Measurements from ENCODE around the gene VWF.

VWF gene

GRCh38 chr12:6071589-6071988 is 52.9 kb downstream of the VWF start:
- H4K8ac ChIP-seq (ENCODE audit: low read length), result no peak overlapping the region
- no peak overlapping the region for H2BK120ac ChIP-seq (ENCODE audit: low read depth, low read length)

DNA sequence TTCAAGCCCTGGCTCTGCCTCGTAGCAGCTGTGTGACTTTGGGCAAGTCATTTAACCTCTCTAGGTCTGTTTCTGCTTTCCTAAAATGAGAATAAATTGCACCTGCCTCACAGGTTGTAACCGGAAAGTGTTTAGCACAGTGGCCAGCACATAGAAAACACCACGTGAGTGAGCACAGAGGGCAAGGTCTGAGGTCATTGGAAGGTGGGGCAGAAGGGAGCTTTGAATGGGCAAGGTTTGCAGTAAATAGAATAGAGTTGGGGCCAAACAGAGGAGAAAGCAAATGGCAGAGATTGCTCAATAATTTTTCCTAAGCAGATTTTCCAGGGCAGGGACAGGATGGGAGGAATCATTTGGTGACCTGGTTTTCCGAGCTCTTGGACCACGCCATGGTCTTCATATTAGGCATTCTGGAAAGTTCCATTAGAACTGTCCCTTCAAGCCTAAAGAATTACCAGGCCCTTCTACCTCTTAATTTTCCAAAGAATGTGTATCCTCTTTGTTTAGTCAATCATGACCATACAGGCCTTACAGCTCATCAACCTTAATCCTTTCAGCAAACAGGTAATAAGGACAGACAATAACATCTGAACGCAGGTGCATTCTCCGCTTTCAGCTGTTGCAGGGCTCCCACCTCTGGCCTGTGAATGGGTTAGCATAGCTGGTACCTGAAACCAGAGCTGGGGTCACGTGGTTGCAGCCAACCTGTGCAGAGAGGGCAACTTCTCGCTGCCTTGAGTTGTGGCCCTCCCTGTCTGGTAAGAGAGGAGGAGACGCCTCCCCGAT is 53.8 kb downstream of the VWF start:
- no peak overlapping the region for H2BK15ac ChIP-seq (ENCODE audit: low read depth, poor library complexity, severe bottlenecking)
- no peak overlapping the region for H2AK5ac ChIP-seq (ENCODE audit: low read length, severe bottlenecking)
- H3K36me3 ChIP-seq (ENCODE audit: control insufficient read depth in 1 of 2, insufficient read depth in 2 of 2, low read depth in 1 of 2, low read length in 2 of 2), result no peaks in the 10 kb centered on the region
- WGBS, result 95% methylated on average over 11 of the region's 11 CpGs
- peaks cover 0 to 4% of the 10 kb centered on the region in 2 experiments for H3K27me3 ChIP-seq (ENCODE audit: control insufficient read depth in 1 of 2, insufficient read depth in 1 of 2, low read length in 2 of 2)
- H2BK120ac ChIP-seq (ENCODE audit: low read depth, low read length), result no peak overlapping the region
- no peak overlapping the region for H4K8ac ChIP-seq (ENCODE audit: low read length)
- H2BK12ac ChIP-seq (ENCODE audit: low read length in 2 of 2), result peak overlapping the region; percentile 44 to 70
- no peaks in the 10 kb centered on the region for H3K79me1 ChIP-seq (replicated peaks; ENCODE audit: low read length, poor library complexity, severe bottlenecking)
- no peaks in the 10 kb centered on the region for H3K9me3 ChIP-seq (ENCODE audit: control insufficient read depth, low read length)
- no peak overlapping the region for H3K4me3 ChIP-seq (ENCODE audit: insufficient read depth in 1 of 2, low read depth in 1 of 2, low read length in 2 of 2)
- H3K4ac ChIP-seq (ENCODE audit: low read depth in 1 of 2, low read length in 2 of 2), result no peak overlapping the region
- no peak overlapping the region for H3K4me2 ChIP-seq (ENCODE audit: low read length, poor library complexity, severe bottlenecking)
- H3K18ac ChIP-seq (ENCODE audit: low read depth in 1 of 2, low read length in 2 of 2), result peak overlapping the region in 1 of 2 experiments; percentile 31
- no peak for DNase-seq
- no peak overlapping the region for H2BK5ac ChIP-seq (ENCODE audit: low read depth, low read length, poor library complexity, severe bottlenecking)
- peaks cover 13% of the 10 kb centered on the region for H3K4me1 ChIP-seq (ENCODE audit: control insufficient read depth, insufficient read depth, low read depth, low read length)
- H4K91ac ChIP-seq (ENCODE audit: low read length), result no peak overlapping the region
- no peak overlapping the region for H3K14ac ChIP-seq (ENCODE audit: low read length in 2 of 2)
- no peak overlapping the region for H3K23ac ChIP-seq (ENCODE audit: low read length in 2 of 2)
- H3K9ac ChIP-seq (ENCODE audit: low read length), result no peak overlapping the region
- H3K27ac ChIP-seq (ENCODE audit: low read length, poor library complexity, severe bottlenecking), result no peak overlapping the region
- no peak overlapping the region for H2AFZ ChIP-seq (ENCODE audit: low read depth, low read length)

More at GRCh38 chr12:6071589-6071988, 52.9 kb downstream of the VWF start:
- H3K27me3 ChIP-seq (ENCODE audit: control insufficient read depth in 1 of 2, insufficient read depth in 1 of 2, low read length in 2 of 2), result peaks cover 0 to 4% of the 10 kb centered on the region in 2 experiments
- no peak overlapping the region for H2AFZ ChIP-seq (ENCODE audit: low read depth, low read length)
- H2AK5ac ChIP-seq (ENCODE audit: low read length, severe bottlenecking), result no peak overlapping the region
- H4K91ac ChIP-seq (ENCODE audit: low read length), result no peak overlapping the region
- H3K27ac ChIP-seq (ENCODE audit: low read length, poor library complexity, severe bottlenecking), result no peak overlapping the region
- no peak overlapping the region for H3K4me3 ChIP-seq (ENCODE audit: insufficient read depth in 1 of 2, low read depth in 1 of 2, low read length in 2 of 2)
- no peak for DNase-seq
- no peak overlapping the region for H3K23ac ChIP-seq (ENCODE audit: low read length in 2 of 2)
- H2BK5ac ChIP-seq (ENCODE audit: low read depth, low read length, poor library complexity, severe bottlenecking), result no peak overlapping the region
- WGBS, result 94% methylated on average over 4 of the region's 4 CpGs
- no peak overlapping the region for H3K4me2 ChIP-seq (ENCODE audit: low read length, poor library complexity, severe bottlenecking)
- H3K9ac ChIP-seq (ENCODE audit: low read length), result no peak overlapping the region
- no peak overlapping the region for H3K18ac ChIP-seq (ENCODE audit: low read depth in 1 of 2, low read length in 2 of 2)
- H2BK12ac ChIP-seq (ENCODE audit: low read length in 2 of 2), result peak overlapping the region in 1 of 2 experiments; percentile 45
- no peak overlapping the region for H3K4ac ChIP-seq (ENCODE audit: low read depth in 1 of 2, low read length in 2 of 2)
- no peaks in the 10 kb centered on the region for H3K9me3 ChIP-seq (ENCODE audit: control insufficient read depth, low read length)
- H3K36me3 ChIP-seq (ENCODE audit: control insufficient read depth in 1 of 2, insufficient read depth in 2 of 2, low read depth in 1 of 2, low read length in 2 of 2), result no peaks in the 10 kb centered on the region
- peaks cover 11% of the 10 kb centered on the region for H3K4me1 ChIP-seq (ENCODE audit: control insufficient read depth, insufficient read depth, low read depth, low read length)
- H3K14ac ChIP-seq (ENCODE audit: low read length in 2 of 2), result no peak overlapping the region
- H2BK15ac ChIP-seq (ENCODE audit: low read depth, poor library complexity, severe bottlenecking), result no peak overlapping the region
- H3K79me1 ChIP-seq (replicated peaks; ENCODE audit: low read length, poor library complexity, severe bottlenecking), result no peaks in the 10 kb centered on the region

- peak; percentile 89 for DNase-seq
- Histone ChIP-seq H3K4me3 (ENCODE audit: insufficient read depth in 1 of 2, low read depth in 1 of 2, low read length in 2 of 2) (no peak overlapping the region), H3K18ac (ENCODE audit: low read depth in 1 of 2, low read length in 2 of 2) (peak overlapping the region in 1 of 2 experiments; percentile 76), H4K8ac (ENCODE audit: low read length) (no peak overlapping the region), H2AK5ac (ENCODE audit: low read length, severe bottlenecking) (no peak overlapping the region), H4K91ac (ENCODE audit: low read length) (no peak overlapping the region), H3K4me1 (ENCODE audit: control insufficient read depth, insufficient read depth, low read depth, low read length) (peaks cover 7% of the 10 kb centered on the region), H3K27ac (ENCODE audit: low read length, poor library complexity, severe bottlenecking) (no peak overlapping the region), H3K79me1 (replicated peaks; ENCODE audit: low read length, poor library complexity, severe bottlenecking) (no peaks in the 10 kb centered on the region), H3K27me3 (ENCODE audit: control insufficient read depth in 1 of 2, insufficient read depth in 1 of 2, low read length in 2 of 2) (peaks cover 0 to 4% of the 10 kb centered on the region in 2 experiments), H2AFZ (ENCODE audit: low read depth, low read length) (no peak overlapping the region), H3K14ac (ENCODE audit: low read length in 2 of 2) (no peak overlapping the region), H3K23ac (ENCODE audit: low read length in 2 of 2) (no peak overlapping the region), H3K4me2 (ENCODE audit: low read length, poor library complexity, severe bottlenecking) (no peak overlapping the region), H3K9me3 (ENCODE audit: control insufficient read depth, low read length) (no peaks in the 10 kb centered on the region), H3K36me3 (ENCODE audit: control insufficient read depth in 1 of 2, insufficient read depth in 2 of 2, low read depth in 1 of 2, low read length in 2 of 2) (no peaks in the 10 kb centered on the region), H2BK120ac (ENCODE audit: low read depth, low read length) (no peak overlapping the region), H2BK5ac (ENCODE audit: low read depth, low read length, poor library complexity, severe bottlenecking) (no peak overlapping the region), H2BK15ac (ENCODE audit: low read depth, poor library complexity, severe bottlenecking) (peak overlapping the region; percentile 82), H3K9ac (ENCODE audit: low read length) (peak overlapping the region; percentile 21), H2BK12ac (ENCODE audit: low read length in 2 of 2) (peak overlapping the region in 1 of 2 experiments; percentile 51), H3K4ac (ENCODE audit: low read depth in 1 of 2, low read length in 2 of 2) (peak overlapping the region in 1 of 2 experiments; percentile 53)
- WGBS, result 55% methylated on average over 2 of the region's 8 CpGs
These were observed 54.9 kb downstream of the VWF start for GRCh38 chr12:6069437-6070093.

DNA sequence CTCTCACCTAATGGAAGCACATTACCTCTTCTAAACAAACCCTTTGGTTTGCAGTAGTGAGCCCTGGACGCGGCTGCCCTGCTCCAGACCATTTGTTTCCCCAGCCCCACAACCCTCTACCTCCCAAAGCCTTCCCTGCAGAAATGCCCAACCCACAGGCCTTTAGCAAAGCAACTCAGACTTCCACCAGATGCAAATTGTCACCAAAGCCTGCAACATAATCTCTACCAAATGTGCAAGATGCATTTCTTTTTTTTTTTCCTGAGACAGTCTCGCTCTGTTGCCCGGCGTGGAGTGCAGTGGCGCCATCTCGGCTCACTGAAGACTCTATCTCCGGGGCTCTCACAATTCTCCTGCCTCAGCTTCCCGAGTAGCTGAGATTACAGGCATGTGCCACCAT is 56.2 kb downstream of the VWF start:
- H3K79me1 ChIP-seq (replicated peaks; ENCODE audit: low read length, poor library complexity, severe bottlenecking), result no peaks in the 10 kb centered on the region
- DNase-seq, result no peak
- H3K14ac ChIP-seq (ENCODE audit: low read length in 2 of 2), result no peak overlapping the region
- 92% methylated on average over 9 of the region's 9 CpGs for WGBS
- peaks cover 7% of the 10 kb centered on the region for H3K4me1 ChIP-seq (ENCODE audit: control insufficient read depth, insufficient read depth, low read depth, low read length)
- H3K36me3 ChIP-seq (ENCODE audit: control insufficient read depth in 1 of 2, insufficient read depth in 2 of 2, low read depth in 1 of 2, low read length in 2 of 2), result no peaks in the 10 kb centered on the region
- no peak overlapping the region for H3K4me2 ChIP-seq (ENCODE audit: low read length, poor library complexity, severe bottlenecking)
- no peaks in the 10 kb centered on the region for H3K27me3 ChIP-seq (ENCODE audit: control insufficient read depth in 1 of 2, insufficient read depth in 1 of 2, low read length in 2 of 2)
- H3K9me3 ChIP-seq (ENCODE audit: control insufficient read depth, low read length), result no peaks in the 10 kb centered on the region
- no peak overlapping the region for H3K18ac ChIP-seq (ENCODE audit: low read depth in 1 of 2, low read length in 2 of 2)
- no peak overlapping the region for H3K23ac ChIP-seq (ENCODE audit: low read length in 2 of 2)
- H2BK15ac ChIP-seq (ENCODE audit: low read depth, poor library complexity, severe bottlenecking), result no peak overlapping the region
- no peak overlapping the region for H3K9ac ChIP-seq (ENCODE audit: low read length)
- H4K8ac ChIP-seq (ENCODE audit: low read length), result no peak overlapping the region
- no peak overlapping the region for H2AFZ ChIP-seq (ENCODE audit: low read depth, low read length)
- H2BK5ac ChIP-seq (ENCODE audit: low read depth, low read length, poor library complexity, severe bottlenecking), result no peak overlapping the region
- H4K91ac ChIP-seq (ENCODE audit: low read length), result no peak overlapping the region
- H2AK5ac ChIP-seq (ENCODE audit: low read length, severe bottlenecking), result no peak overlapping the region
- no peak overlapping the region for H3K4me3 ChIP-seq (ENCODE audit: insufficient read depth in 1 of 2, low read depth in 1 of 2, low read length in 2 of 2)
- no peak overlapping the region for H2BK120ac ChIP-seq (ENCODE audit: low read depth, low read length)
- H2BK12ac ChIP-seq (ENCODE audit: low read length in 2 of 2), result no peak overlapping the region
- no peak overlapping the region for H3K27ac ChIP-seq (ENCODE audit: low read length, poor library complexity, severe bottlenecking)
- peak overlapping the region in 1 of 2 experiments; percentile 17 for H3K4ac ChIP-seq (ENCODE audit: low read depth in 1 of 2, low read length in 2 of 2)

Measured in mesenchymal stem cell (in vitro differentiated cells and primary cell).